Suppressor macrophage treated with lipopolysaccharide for 1 hour (primary cell): ENCODE measurements around the gene PI16.
A peak's percentile ranks its signal among the peaks of the same experiment; 100 is the strongest.
"Not testable (repeated sequence)": the region's sequence is repeated elsewhere in the genome, so short reads cannot be mapped to it uniquely, and the experiment has no call there.

Source experiments
- DNase-seq, 3 donors: peaks; one replicate each; pipeline ENCODE4 v3.0.0-alpha.2; 2020 to 2022

Gene PI16

DNA sequence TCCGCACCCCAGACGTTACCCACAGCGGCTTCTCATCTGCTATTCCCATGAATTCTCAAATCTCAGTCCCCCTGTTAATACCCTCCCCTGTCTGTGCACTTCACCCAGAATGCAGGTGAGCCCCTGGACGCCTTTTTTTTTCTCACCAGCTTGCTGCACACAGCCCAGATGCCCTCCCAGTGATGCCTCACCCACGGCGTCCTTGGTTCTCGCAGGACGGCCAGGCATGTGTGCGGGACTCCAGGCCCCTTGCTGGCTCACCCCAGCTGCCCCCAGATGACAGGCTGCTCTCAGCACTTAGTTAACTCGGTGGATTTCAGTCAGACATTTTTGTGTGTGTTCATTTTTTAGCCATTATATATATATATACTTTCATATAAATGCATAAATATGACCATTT is 25.4 kb upstream of the PI16 start:
- DNase-seq: no peak

DNA sequence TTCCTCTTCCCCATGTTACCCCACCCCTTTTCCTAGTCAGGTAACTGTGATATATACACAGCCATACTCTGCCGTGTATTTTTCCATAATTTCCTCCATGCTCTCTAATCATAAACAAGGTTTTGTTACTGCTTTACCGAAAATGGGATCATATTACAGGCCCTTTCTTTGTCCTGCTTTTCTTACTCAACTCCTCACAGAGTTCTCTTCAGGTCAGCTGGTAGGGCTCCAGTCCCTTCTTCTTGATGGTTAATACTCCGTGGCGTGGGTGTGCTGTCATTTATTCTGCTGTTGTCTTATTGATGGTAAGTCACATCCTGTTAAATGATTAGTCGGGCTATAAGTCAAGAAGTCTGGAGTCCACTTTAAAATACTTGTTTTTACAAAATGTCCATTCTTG is 24.9 kb upstream of the PI16 start:
- DNase-seq: no peak

DNA sequence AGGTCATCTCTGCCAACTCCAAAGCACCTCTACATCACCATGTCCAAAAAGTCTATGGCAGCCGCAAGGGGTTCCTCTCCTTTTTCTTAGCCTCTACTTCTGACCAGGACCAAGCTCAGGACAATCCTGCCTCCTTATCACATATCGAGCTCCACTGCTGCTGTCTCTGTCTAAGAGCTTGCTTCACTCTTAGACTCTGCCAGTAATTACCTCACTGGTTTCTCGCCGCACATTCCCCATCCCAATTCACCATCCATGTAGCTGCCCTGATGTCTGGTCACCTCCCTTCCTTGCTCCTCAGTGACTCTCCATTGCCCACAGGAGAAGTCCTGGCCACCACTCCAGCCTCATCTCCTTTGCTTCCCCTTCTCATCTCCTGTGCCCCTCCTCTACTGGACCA is 24.1 kb upstream of the PI16 start:
- no peak for DNase-seq

DNA sequence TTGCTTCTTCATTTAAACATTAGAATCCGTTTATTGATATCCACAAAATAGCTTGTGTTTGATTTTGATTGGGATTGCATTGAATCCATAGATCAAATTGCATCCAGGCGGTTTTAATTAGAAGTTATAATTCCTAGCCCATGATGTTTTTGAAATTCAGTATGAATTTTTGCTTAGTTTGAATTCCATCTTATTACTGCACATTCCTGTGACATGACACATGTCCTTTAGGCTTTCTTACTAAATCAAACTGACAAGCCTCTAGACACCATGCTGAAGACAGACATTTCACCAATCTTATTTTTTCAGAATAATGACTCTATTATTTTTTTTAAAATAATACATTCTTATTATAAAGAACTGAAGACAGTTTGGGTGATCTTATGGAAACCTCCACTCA is 21.4 kb upstream of the PI16 start:
- DNase-seq: no peak

DNA sequence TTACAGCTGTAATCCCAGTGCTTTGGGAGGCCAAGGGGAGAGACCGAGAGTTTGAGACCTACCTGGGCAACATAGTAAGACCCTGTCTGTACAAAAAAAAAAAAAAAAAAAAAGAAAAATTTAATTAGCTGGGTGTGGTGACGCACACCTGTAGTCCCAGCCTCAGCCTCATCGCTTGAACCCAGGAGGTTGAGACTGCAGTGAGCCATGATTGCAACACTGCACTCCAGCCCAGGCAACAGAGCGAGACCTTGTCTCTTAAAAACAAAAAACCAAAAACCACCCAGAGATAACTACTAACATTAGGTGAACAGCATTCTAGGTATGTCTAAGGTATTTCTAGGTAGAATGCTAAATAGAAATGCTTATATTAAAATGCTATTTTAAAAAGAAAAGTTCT is 21.0 kb upstream of the PI16 start:
- no peak for DNase-seq

DNA sequence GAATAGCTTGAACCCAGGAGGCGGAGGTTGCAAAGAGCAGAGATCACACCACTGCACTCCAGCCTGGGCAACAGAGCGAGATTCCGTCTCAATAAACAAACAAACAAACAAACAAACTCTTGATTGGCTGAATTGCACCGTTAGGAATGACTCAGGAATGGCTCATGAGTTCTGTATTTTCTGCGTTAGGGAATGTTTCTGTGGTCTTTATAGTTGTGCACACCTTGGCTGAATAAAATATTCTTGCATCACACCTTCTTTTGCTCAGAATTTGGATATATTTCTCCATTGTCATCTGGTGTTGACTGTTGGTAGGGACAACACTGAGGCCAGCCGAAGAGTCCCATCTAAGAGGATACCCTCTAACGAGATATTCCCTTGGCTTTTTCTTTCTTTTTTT is 19.6 kb upstream of the PI16 start:
- no peak for DNase-seq

DNA sequence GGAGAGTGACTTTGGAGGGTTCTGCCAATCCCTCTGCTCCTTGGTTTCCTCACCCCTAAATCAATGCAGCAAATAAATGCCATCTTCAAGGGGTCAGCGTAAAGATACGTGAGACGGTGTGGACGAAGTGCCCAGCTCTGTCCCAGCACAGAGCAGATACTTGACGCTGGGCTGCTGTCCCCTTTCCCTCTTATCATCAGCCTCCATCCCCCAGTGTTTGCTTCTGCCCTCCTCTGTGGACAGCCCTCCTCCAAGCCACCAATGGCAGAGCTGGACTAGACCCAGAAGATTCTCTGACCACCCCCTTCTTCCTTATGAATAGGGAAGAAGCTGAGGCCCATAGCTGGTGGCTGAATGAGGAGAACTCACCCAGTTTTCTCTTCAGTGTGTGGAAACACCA is 17.7 kb upstream of the PI16 start:
- DNase-seq: no peak

DNA sequence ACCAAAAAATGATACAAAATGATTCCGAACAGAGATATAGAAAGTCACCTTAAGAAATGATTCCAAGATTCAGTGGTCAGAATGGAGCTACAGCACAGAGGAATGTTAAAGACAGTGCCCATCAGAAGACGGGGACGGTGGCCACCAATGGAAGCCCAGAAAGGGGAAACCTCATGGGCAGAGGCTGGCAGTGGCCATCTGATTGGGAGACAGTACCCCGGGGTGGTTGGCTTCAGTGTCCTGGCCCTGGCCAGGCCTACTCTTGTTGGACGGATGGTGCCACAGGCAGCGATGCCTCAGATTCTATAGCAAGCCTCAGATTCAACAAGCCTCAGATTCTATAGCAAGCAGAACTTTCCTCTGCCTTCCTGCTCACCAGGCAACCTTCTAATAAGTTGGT is 16.6 kb upstream of the PI16 start:
- no peak for DNase-seq

DNA sequence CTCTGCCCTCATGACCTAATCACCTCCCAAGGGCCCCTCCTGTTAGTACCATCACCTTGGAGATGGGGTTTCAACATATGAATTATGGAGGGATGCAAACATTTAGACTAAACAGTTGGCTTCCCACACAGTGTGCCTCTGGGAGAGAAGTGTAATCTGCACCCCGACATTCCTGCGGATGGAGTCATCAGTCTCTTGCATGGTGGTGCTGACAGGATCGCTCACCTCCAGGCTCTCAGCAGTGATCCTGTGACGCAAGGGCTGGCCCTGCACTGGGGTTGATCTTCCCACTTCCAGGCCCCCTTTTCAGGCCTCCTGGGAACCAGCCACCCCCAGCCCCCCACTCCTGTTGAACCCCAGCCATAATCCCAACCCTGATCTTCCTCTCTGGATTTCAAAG is 16.0 kb upstream of the PI16 start:
- DNase-seq: no peak

DNA sequence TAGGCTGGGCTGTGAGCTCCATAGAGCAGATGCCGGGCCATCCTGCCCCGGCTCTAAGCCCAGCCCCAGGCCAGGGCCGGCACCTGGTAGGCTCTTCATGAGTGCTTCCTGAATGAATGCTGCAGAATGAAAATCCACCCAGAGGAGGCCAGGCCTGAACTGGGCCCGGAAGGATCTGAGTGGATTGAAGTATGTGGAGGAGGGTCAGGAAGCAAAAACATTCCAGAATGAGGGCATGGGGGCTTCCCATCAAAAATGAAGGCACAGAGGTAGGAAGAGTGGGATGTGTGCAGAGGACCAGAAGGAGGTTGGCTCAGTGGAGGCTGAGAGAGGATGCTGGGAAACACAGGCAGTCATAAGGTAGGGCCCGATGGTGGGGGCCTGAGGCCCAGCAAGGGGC is 15.5 kb upstream of the PI16 start:
- DNase-seq: not testable (repeated sequence)

DNA sequence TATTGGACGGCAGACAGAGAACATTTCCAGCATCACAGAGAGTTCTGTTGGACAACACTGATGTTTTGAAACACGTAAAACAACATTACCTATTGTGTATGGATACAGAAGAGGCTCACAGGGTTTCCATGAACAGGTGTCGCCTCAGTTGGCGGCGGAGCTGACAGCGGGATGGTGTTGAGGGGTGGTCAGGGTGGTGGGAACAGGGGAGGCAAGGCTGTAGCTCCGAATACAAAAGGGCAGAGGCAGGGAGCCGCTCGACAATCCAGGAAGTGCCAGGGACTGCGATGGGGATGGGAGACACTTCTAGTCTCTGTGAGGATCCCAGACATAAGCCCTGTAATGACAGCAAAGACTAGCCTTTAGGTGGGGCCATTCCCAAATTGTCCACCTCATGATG is 14.5 kb upstream of the PI16 start:
- DNase-seq: no peak

DNA sequence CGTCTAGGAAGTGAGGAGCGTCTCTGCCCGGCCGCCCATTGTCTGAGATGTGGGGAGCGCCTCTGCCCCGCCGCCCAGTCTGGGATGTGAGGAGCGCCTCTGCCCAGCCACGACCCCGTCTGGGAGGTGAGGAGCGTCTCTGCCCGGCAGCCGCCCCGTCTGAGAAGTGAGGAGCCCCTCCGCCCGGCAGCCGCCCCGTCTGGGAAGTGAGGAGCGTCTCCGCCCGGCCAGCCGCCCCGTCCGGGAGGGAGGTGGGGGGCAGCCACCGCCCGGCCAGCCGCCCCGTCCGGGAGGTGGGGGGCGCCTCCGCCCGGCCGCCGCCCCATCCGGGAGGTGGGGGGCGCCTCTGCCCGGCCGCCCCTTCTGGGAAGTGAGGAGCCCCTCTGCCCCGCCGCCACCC is 13.0 kb upstream of the PI16 start:
- DNase-seq: not testable (repeated sequence)

DNA sequence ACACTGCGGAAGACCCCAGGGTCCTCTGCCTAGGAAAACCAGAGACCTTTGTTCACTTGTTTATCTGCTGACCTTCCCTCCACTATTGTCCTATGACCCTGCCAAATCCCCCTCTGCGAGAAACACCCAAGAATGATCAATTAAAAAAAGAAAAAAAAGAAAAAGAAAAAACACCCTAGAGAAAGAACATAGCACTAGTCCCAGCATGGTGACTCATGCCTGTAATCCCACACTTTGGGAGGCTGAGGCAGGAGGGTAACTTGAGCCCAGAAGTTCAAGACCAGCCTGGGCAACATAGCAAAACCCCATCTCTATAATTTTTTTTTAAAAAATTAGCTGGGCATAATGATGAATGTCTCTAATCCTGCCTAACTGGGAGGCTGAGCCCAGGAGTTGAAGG is 12.2 kb upstream of the PI16 start:
- DNase-seq: not testable (repeated sequence)

DNA sequence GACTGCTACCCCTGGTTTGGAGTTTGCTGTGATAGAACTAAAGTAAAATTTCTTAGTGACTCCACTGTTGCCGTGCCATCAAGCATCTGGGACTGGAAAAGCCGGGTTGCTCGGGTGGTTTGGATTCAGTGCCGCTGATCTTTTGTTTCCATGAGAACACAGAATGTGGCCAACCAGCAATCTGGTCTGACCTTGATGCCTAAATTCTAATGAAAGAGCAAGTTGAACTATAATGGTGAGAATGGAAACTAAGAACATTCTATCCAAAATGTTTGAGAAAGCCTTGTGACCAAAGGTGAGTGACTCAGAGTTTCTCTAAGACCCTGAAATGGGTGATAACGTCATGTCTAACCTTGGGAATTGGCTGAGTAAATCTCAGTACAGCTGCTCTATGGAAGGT is 9.9 kb upstream of the PI16 start:
- DNase-seq: no peak

DNA sequence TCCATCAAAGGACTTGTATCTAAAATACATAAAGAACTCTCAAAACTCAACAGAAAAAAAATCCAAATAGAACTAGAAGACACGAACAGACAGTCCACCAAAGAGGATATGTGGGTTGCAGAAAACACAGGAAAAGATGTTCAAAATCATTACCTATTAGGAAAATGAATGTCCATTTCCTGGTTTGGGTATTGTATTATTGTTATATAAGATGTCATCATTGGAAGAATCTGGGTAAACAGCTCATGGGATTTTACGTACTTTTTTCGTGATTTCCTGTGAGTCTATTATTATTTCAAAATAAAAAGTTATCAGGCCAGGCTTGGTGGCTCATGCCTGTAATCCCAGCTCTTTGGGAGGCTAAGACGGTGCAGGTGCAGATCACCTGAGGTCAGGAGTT is 9.2 kb upstream of the PI16 start:
- DNase-seq: peak in 1 of 3 donors; percentile 19

DNA sequence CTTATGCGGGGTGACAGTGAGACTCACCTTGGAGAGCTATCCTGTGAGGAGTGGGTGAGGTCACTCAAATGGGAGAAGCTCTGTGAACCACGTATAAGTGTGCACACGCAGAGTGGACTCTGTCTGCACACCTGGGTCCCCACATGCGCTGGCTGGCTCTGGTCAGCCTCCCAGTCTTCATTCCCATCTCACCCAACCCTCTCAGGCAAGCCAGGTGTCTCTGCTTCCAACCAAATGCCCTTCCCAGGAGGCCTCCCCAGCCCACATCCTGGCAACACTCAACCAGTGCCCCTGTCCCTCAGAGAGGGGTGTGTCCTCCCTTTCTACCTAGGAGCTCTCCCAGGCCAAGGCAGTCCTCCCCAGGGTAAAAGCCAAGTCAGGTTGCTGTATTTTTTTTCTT is 8.0 kb upstream of the PI16 start:
- DNase-seq: no peak

DNA sequence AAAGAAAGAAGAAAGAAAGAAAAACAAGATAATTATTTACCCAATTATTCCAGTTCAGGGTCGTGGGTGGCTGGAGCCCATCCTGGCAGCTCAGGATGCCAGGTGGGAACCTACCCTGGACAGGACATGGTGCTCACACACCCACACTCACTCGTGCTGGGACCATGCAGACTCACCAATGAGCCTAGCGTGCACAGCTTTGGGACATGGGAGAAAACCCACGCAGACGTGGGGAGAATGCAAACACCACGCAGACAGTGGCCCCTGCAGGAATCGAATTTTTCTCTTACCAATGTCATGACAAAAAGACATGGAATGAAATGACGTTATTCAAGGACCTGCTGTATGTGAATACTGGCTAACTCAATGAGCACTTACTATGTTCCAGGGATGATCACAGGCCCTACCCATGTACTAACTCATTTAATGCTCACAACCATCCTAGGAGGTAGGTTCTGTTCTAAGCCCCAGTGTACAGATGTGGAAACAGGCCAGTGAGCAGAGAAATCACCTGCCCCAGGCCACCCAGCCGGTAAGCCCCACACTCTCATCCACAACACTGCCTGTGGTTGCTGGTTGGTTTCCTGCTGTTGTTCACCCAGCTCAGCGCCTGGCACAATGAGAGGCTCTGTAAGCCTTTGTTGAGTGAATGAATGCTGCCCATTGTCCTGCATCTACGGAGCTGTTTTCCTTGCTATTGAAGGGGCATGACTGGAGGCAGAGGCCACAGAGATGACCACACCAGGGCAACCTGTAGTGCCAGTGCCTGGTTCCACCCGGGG is 6.8 kb upstream of the PI16 start:
- no peak for DNase-seq

DNA sequence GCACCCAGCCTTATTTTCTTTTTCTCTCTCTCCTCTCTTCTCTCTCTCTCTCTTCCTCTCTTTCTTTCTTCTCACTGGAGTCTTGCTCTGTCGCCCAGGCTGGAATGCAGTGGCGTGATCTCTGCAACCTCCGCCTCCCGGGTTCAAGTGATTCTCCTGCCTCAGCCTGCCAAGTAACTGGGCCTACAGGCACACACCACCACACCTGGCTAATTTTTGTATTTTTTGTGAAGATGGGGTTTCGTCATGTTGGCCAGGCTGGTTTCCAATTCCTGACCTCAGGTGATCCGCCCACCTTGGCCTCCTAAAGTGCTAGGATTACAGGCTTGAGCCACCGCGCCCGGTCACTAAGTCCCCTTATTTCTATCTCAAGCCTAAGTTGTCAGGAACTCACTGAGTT is 5.5 kb upstream of the PI16 start:
- not testable (repeated sequence) for DNase-seq

DNA sequence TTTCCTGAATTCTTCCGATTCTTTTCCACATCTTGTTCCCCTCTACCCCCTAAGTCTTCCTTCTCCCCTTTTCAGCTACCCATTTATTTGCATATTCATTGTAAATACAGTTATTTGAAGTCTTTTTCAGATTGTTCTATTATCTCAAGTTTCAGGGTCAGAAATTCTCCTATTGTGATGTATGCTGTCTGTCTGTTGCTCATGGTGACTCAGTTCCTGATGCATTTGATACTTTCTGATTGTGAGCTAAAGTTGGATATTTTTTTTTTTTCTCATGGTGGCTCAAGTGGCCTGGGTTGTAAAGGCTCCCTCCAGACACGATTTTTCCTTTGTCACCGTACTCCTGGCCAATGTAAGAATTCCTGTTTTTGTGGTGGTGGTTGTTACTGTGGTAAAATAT is 4.9 kb upstream of the PI16 start:
- no peak for DNase-seq

DNA sequence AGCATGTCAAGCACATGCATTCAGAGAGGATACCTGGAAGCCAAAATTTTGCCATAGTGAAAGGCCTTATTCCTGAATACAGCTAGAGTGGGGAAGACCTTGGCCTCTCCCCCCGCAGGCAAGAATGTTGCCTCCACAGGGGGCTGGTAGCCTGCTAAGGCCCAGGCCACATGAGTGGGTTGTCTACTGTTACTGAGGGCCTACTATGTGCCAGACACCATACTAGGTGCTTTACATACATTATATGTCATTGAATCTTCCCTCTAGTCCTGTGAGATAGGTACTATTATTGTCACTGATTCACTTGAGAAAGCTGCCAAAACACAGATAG is 642 bp upstream of the PI16 start:
- DNase-seq: no peak

DNA sequence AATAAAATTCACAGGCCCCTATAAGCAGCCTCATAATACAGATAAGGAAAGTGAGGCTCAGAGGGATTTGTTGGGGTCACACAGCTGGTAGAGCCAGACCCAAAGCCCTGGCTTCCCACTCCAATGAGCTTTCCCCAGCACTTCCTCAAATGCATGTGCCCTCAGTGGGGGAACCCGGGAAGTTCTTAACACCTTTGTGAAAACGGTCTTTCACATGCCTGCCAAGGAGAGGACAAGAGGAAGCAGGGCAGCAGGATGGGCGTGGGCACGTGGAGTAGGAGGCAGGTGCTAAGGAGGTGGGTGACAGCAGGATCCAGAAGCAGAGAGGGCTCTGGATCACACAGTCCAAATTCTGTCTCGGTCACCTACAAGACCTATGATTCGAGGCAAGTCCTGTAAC is 598 bp downstream of the PI16 start:
- DNase-seq: peak; percentile 32 to 44 (median 39)

DNA sequence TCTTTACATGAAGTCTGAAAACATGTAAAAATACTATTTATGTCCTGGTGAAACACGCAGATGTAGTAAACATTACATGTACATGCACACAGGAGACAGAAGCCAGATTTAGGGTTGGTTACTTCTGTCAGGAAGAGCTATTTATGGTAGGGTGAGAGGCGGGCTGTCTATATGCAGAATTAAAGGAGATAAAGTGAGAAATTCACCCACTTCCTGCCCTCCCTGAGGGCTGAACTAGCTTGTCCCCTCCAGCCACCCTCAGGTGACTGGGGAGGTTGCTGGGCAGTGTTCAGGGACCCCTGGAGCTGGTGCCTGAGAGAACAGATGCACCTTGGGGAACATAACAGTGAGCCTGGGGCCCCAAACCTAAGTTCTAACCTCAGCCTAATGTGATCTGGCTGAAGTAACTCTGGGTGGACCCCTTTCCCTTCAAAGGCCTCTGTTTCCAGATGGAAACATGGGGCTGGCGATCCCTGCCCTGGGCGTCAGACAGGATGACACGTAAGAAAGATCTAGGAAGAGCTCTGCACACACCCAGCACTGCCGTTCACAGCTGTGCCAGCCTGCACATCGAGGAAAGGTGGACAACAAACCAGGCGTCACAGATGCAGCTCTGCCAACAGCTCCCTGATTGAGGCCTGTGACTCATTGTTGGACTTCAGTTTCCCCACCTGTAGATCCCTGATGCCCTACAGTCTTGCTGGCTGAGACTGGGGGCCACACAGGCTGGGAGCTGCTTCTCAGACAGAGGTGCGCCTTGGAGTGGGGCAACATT is 1.3 kb downstream of the PI16 start:
- DNase-seq: no peak

DNA sequence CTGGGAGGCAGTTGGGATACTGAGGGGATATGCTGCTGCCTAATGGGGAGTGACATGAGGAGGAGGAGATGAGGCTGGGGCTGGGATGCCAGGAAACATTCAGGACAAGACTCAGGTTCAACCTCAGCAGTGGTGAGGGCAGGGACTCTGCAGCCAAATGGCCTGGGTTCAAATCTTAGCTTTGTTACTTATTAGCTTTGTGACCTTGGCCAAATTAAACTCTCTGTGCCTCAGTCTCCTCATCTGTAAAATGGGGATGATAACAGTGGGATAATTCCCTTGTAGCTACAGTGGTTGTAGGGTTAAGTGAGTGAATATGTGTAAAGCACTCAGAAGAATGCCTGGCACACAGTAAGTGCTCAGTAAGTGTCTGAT is 1.9 kb downstream of the PI16 start:
- DNase-seq: no peak

DNA sequence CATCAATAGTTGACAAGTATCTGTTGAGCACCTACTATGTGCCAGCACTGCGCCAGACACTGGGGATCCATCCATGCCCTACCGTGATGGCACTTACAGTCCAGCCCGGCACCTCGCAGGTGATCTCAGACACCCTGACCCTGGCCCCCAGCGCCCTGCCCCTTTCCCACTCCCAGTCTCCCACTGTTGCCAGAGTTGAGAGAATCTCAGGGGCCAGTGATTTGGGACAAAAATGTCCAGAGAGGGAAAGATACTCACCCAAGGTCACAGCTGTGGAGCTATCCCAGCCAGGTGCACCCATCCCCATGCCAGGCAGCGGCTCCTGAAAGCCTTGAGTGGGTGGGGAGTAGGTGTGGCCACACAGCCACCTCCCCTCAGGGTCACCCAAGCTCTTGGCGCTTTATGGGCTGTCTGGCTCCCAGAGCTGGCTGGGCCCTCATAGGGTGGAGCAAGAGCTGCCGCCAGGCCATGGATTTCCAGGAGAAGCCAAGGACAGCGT is 3.3 kb downstream of the PI16 start:
- DNase-seq: no peak
